Stomach (tissue), 19 donors: ENCODE measurements around the gene CREB5. TPM values are rescaled to one million over a fixed set of nuclear protein-coding genes. Genes with fewer than 3 reads are reported as not detected.

Experiments used
- DNase-seq, 2 donors: peaks; one replicate each; pipeline versions ENCODE4 v3.0.0 to v3.0.0-alpha.2; 2013 to 2019
- H3K27ac ChIP-seq, 5 donors: fragments of 200-600 bp in 4 of 5; sonication (generic) in 4 of 5; one replicate each; pipeline ENCODE4 v1.5.1; 2013 to 2019; ENCODE audit warnings: mild to moderate bottlenecking in 1 of 5, moderate library complexity in 1 of 5
- H3K27me3 ChIP-seq, 3 donors: fragments of 200-600 bp; sonication (generic); one replicate each; pipeline ENCODE4 v1.5.1; 2017 to 2019; ENCODE audit warnings: mixed run types in 1 of 3
- H3K36me3 ChIP-seq, 4 donors: fragments of 200-600 bp; sonication (generic); 1 replicate in 3 of 4; 2 replicates in 1 of 4; pipeline ENCODE4 v1.5.1; 2016 to 2019
- H3K4me1 ChIP-seq, 4 donors: fragments of 200-600 bp; sonication (generic); one replicate each; pipeline ENCODE4 v1.5.1; 2016 to 2019
- H3K4me3 ChIP-seq, 4 donors: fragments of 200-600 bp; sonication (generic) in 3 of 4; one replicate each; pipeline ENCODE4 v1.5.1; 2016 to 2019; ENCODE audit warnings: mild to moderate bottlenecking in 1 of 4
- H3K9me3 ChIP-seq, 4 donors: fragments of 200-600 bp; sonication (generic); one replicate each; pipeline ENCODE4 v1.5.1; 2016 to 2019
- EP300 ChIP-seq: sonication (generic); formaldehyde crosslinking; IDR thresholded peaks from one replicate; pipeline ENCODE4 v1.6.1; 2017; ENCODE audit warnings: antibody characterized with exemption
- POLR2A ChIP-seq, 4 donors: fragments of 450-650 bp; IDR thresholded peaks; one replicate each; pipeline ENCODE4 v1.6.1; 2016; ENCODE audit warnings: antibody characterized with exemption in 4 of 4, control low read depth in 2 of 4, mild to moderate bottlenecking in 1 of 4, moderate library complexity in 1 of 4
- POLR2AphosphoS5 ChIP-seq, 3 donors: sonication (generic); formaldehyde crosslinking; IDR thresholded peaks; one replicate each; pipeline ENCODE4 v1.6.1; 2016; ENCODE audit warnings: antibody characterized with exemption in 3 of 3
- WGBS, 5 donors: extraction: QIAGEN DNeasy Blood & Tissue Kit in 3 of 5; methylation state at CpG; one replicate each; pipeline versions ENCODE4 v1.1.5 to v1.1.7; 2013 to 2018; 5-methylcytosine and 5-hydroxymethylcytosine counted together
- intact Hi-C: fragments of 100-400 bp; cut with DNase I; formaldehyde crosslinking; loops from one replicate; pipeline ENCODE4 v1.15.1; 2023; ENCODE audit warnings: low total_unique reads
- long read RNA-seq, 10 donors: transcript quantifications; one replicate each; lab custom pipeline, GENCODE V29; 2026
- polyA plus RNA-seq, 3 donors: library from polyadenylated mRNA; stranded (reverse); fragments of 200-250 nt; gene quantifications; one replicate each; pipeline ENCODE4 v1.2.3, GENCODE V29; 2013
- total RNA-seq, 5 donors: library from RNA; depleted of rRNA; stranded (reverse); fragments of >200 nt; gene quantifications; one replicate each; pipeline versions ENCODE4 v1.1.0 to v1.2.3, GENCODE V29; 2014 to 2016
- TF ChIP-seq, protein P1 (sequence below), 7 experiments: fragments of 450-650 bp in 4 of 7; fragments of 200-600 bp in 3 of 7; sonication (generic) in 3 of 7; IDR thresholded peaks; one replicate each; pipeline ENCODE4 v1.5.1; 2016 to 2019; ENCODE audit warnings: antibody characterized with exemption in 7 of 7, control low read depth in 2 of 7, mild to moderate bottlenecking in 1 of 7
- donor health status: healthy with polysubstance abuse.
- donor health status: Bipolar disorder and iron deficiency.
- donor health status: healthy.

Gene CREB5, protein sequence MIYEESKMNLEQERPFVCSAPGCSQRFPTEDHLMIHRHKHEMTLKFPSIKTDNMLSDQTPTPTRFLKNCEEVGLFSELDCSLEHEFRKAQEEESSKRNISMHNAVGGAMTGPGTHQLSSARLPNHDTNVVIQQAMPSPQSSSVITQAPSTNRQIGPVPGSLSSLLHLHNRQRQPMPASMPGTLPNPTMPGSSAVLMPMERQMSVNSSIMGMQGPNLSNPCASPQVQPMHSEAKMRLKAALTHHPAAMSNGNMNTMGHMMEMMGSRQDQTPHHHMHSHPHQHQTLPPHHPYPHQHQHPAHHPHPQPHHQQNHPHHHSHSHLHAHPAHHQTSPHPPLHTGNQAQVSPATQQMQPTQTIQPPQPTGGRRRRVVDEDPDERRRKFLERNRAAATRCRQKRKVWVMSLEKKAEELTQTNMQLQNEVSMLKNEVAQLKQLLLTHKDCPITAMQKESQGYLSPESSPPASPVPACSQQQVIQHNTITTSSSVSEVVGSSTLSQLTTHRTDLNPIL
- total RNA-seq (10 to 100 TPM in 2 of 5 donors, 1 to 10 TPM in 1, under 1 TPM in 1, not detected in 1; 0.89 to 30.3 (median 7.3) TPM), polyA plus RNA-seq (1 to 10 TPM in 2 of 3 donors, under 1 TPM in 1; 0.68 to 3.8 (median 1.5) TPM)
- long read RNA-seq, donor 1, transcript CREB5-212 (2 exons, 603 nt), result major isoform, 5 of 6 reads
- long read RNA-seq, donor 1, partial matches to known transcripts, result 0 of 6 reads
- long read RNA-seq, donor 1, other reads (novel, unspliced or antisense), result 0 of 6 reads
- long read RNA-seq, donor 2, partial matches to known transcripts, result 0 of 1 reads
- long read RNA-seq, donor 2, other reads (novel, unspliced or antisense), result 0 of 1 reads
- long read RNA-seq, donor 3, partial matches to known transcripts, result 0 of 1 reads
- long read RNA-seq, donor 3, other reads (novel, unspliced or antisense), result 0 of 1 reads
- long read RNA-seq, donor 4, result 0 reads
- long read RNA-seq, donor 5, partial matches to known transcripts, result 0 of 3 reads
- long read RNA-seq, donor 5, other reads (novel, unspliced or antisense), result 0 of 3 reads
- long read RNA-seq, donor 6, partial matches to known transcripts, result 0 of 4 reads
- long read RNA-seq, donor 6, other reads (novel, unspliced or antisense), result 0 of 4 reads
- long read RNA-seq, donor 7, partial matches to known transcripts, result 0 of 2 reads
- long read RNA-seq, donor 7, other reads (novel, unspliced or antisense), result 0 of 2 reads
- long read RNA-seq, donor 8, partial matches to known transcripts, result 0 of 1 reads
- long read RNA-seq, donor 8, other reads (novel, unspliced or antisense), result 0 of 1 reads
- long read RNA-seq, donor 9, partial matches to known transcripts, result 0 of 1 reads
- long read RNA-seq, donor 9, other reads (novel, unspliced or antisense), result 0 of 1 reads
- long read RNA-seq, donor 10, result 0 reads

DNA sequence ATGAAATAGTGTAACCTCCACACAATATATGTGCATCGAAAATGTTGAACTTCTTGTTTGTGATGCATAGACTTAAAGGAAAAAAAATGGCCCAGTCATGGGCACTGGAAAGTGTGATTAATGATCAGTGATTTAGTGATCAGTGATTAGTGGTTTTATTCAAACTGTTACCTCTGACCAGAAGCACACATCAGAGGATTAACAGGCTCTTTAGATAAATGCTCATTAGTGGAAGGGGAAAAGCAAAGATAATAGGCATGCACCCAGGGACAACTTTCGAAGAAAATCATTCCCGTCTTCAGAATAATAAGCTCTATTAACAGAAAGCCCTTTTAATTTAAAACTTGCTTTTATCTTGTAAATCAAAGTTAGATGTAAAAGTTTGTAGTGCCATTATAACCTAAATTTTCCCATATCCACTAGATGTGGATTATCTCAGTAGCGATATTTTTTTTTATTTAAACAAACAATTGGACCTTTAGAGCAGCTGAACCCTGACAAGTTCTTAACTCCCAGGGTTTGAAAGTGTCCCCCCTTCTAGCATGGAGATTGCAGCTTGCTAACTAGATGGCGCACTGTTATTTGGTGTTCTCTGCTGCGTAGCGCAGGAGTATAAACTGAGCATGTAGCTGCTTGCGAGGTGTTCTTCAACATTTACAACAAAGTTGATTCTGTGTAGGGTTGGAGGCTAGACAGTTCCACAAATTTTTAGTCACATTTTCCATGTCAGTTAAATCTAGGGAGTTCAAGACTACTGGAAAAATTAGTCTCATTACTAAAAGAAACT lies at the start of gene CREB5:
CREB5 (plus strand) TSS at position 643 of the 787 bp plus-strand sequence. CDS start 397 bp downstream, outside the sequence.
- TF ChIP-seq POLR2AphosphoS5 (IDR thresholded peaks at IDR 0.05), result no peak
- TF ChIP-seq, protein P1, sequence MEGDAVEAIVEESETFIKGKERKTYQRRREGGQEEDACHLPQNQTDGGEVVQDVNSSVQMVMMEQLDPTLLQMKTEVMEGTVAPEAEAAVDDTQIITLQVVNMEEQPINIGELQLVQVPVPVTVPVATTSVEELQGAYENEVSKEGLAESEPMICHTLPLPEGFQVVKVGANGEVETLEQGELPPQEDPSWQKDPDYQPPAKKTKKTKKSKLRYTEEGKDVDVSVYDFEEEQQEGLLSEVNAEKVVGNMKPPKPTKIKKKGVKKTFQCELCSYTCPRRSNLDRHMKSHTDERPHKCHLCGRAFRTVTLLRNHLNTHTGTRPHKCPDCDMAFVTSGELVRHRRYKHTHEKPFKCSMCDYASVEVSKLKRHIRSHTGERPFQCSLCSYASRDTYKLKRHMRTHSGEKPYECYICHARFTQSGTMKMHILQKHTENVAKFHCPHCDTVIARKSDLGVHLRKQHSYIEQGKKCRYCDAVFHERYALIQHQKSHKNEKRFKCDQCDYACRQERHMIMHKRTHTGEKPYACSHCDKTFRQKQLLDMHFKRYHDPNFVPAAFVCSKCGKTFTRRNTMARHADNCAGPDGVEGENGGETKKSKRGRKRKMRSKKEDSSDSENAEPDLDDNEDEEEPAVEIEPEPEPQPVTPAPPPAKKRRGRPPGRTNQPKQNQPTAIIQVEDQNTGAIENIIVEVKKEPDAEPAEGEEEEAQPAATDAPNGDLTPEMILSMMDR (IDR thresholded peaks at IDR 0.05), result no peak
- no peak for TF ChIP-seq EP300
- no peak for TF ChIP-seq POLR2A (IDR thresholded peaks at IDR 0.05)
- Histone ChIP-seq H3K4me3 (peak within 1 kb of the TSS in 2 of 4 donors; percentile 53 to 65), H3K36me3 (no peaks in the 10 kb centered on the region), H3K9me3 (no peaks in the 10 kb centered on the region), H3K4me1 (peaks cover 18 to 43% (median 30%) of the 10 kb centered on the region in 4 donors), H3K27me3 (peaks cover 0 to 77% (median 42%) of the 10 kb centered on the region in 3 donors), H3K27ac (no peak within 1 kb of the TSS)
- intact Hi-C loops, result loop anchor here (10.0 kb wide), 1 partner anchor 263 kb away; no protein-coding TSS in a partner anchor
- DNase-seq, result peak in 1 of 2 donors; percentile 73
- 37 to 60% (median 48%) methylated on average over 8 of the region's 8 CpGs for WGBS, 5 donors

DNA sequence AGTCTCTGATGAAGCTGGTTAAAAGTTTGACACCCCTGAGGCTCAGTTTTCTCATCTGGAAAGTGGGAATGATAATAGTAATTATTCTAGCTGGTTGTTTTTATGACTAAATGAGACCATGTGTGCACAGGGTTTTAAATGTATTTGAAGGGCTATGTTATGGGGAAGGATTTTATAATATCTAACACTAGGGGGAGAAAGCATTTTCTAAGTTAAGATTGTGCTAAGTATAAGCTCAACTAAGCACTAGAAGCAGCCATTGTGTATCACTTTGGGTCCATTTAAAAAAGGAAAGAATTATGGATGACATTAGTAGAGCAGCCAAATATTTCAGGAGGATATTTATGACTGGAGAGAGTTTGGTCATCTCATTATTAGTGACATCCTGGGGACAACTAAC lies 49.5 kb upstream of the CREB5 start:
- Histone ChIP-seq H3K4me3 (no peak overlapping the region), H3K4me1 (no peaks in the 10 kb centered on the region), H3K27me3 (no peaks in the 10 kb centered on the region), H3K36me3 (no peaks in the 10 kb centered on the region), H3K27ac (no peak overlapping the region), H3K9me3 (peaks cover 0 to 7% (median 0%) of the 10 kb centered on the region in 4 donors)
- TF ChIP-seq POLR2AphosphoS5 (IDR thresholded peaks at IDR 0.05) (no peak), EP300 (no peak), POLR2A (IDR thresholded peaks at IDR 0.05) (no peak)
- TF ChIP-seq, protein P1 (IDR thresholded peaks at IDR 0.05), result no peak
- DNase-seq, result no peak
- intact Hi-C loops, result no loop called here

DNA sequence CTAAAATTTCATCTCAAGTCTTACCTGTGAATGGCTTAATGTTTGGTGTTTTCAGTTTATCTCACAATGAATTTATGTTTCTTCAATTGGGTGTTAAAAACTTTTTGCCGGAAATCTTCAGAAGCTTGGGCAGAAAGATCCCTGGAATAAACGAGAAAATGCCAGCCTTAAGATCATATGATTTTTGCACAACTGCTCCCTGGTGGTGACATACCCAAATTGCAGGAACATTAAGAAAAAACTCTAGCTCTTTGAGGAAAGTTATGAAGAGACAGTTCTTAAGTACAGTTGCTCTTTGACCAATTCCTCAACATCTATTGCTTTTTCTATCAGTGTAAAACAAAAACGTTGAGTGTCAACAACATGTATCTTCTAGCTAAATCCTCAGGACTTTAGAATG lies 48.2 kb upstream of the CREB5 start:
- 69 to 82% (median 77%) methylated on average over 3 of the region's 3 CpGs for WGBS, 5 donors
- no peak overlapping the region for H3K4me3 ChIP-seq
- H3K9me3 ChIP-seq, result peaks cover 0 to 7% (median 0%) of the 10 kb centered on the region in 4 donors
- TF ChIP-seq, protein P1 (IDR thresholded peaks at IDR 0.05), result peak in 1 of 7 experiments; percentile 9
- TF ChIP-seq POLR2AphosphoS5 (IDR thresholded peaks at IDR 0.05), result no peak
- TF ChIP-seq POLR2A (IDR thresholded peaks at IDR 0.05), result no peak
- no peak for TF ChIP-seq EP300
- H3K36me3 ChIP-seq, result no peaks in the 10 kb centered on the region
- H3K4me1 ChIP-seq, result no peaks in the 10 kb centered on the region
- no peaks in the 10 kb centered on the region for H3K27me3 ChIP-seq
- intact Hi-C loops, result no loop called here
- H3K27ac ChIP-seq, result no peak overlapping the region
- DNase-seq, result no peak
